Kidney (tissue), 14 donors: Measurements from ENCODE around the gene PRKCE. TPM values are rescaled to one million over a fixed set of nuclear protein-coding genes. Genes with fewer than 3 reads are reported as not detected.
A peak's percentile ranks its signal among the peaks of the same experiment; 100 is the strongest.

Source experiments
- DNase-seq, 5 donors: peaks; one replicate each; pipeline ENCODE4 v3.0.0-alpha.2; 2013 to 2020
- FAIRE-seq: peaks from 2 replicates; lab custom pipeline; 2012; peaks lifted over from hg19 to GRCh38; lab: Jason Lieb, UNC
- H3K27ac ChIP-seq, 2 donors: one replicate each; pipeline ENCODE4 v1.7.0; 2013; ENCODE audit warnings: low read depth in 2 of 2, low read length in 2 of 2, inconsistent platforms in 1 of 2
- H3K27me3 ChIP-seq: one replicate; pipeline ENCODE4 v1.7.1; 2013; ENCODE audit warnings: low read length, inconsistent platforms; ENCODE audit not compliant: control insufficient read depth, insufficient read depth
- H3K36me3 ChIP-seq, 3 donors: one replicate each; pipeline versions ENCODE4 v1.7.0 to v1.7.1; 2013; ENCODE audit warnings: low read length in 3 of 3, control low read depth in 1 of 3, inconsistent platforms in 1 of 3; ENCODE audit not compliant: insufficient read depth in 3 of 3, control insufficient read depth in 2 of 3
- H3K4me1 ChIP-seq, 3 donors: one replicate each; pipeline versions ENCODE4 v1.7.0 to v1.7.1; 2013; ENCODE audit warnings: low read length in 3 of 3, inconsistent platforms in 1 of 3, low read depth in 1 of 3; ENCODE audit not compliant: control insufficient read depth in 2 of 3, insufficient read depth in 2 of 3
- H3K4me3 ChIP-seq, 3 donors: one replicate each; pipeline versions ENCODE4 v1.7.0 to v1.8.1; 2013; ENCODE audit warnings: low read length in 3 of 3, control low read depth in 1 of 3, inconsistent platforms in 1 of 3
- H3K9ac ChIP-seq, 3 donors: one replicate each; pipeline versions ENCODE4 v1.7.0 to v1.7.1; 2013; ENCODE audit warnings: low read length in 3 of 3, control low read depth in 1 of 3, inconsistent platforms in 1 of 3
- H3K9me3 ChIP-seq, 3 donors: one replicate each; pipeline versions ENCODE4 v1.7.0 to v1.7.1; 2013; ENCODE audit warnings: low read length in 3 of 3, control low read depth in 1 of 3, inconsistent platforms in 1 of 3; ENCODE audit not compliant: control insufficient read depth in 2 of 3, insufficient read depth in 1 of 3
- intact Hi-C: fragments of 100-400 bp; cut with DNase I; formaldehyde crosslinking; loops from one replicate; pipeline ENCODE4 v1.11.1; 2022
- polyA plus RNA-seq: library from polyadenylated mRNA; stranded (reverse); fragments of 350-450 nt; fragmentation: Illumina TruSeq; extraction: RNeasy Lipid Tissue Mini Kit (QIAGEN cat#74804); gene quantifications from one replicate; pipeline ENCODE4 v1.2.3, GENCODE V29; 2014; ENCODE audit warnings: low read depth, low replicate concordance; ENCODE audit not compliant: insufficient read depth
- total RNA-seq: library from RNA; stranded (reverse); fragmentation: NEBNext Ultra II Directional; extraction: Animal tissue kit (Norgen Biotek cat#: 25700); gene quantifications from one replicate; pipeline ENCODE4 v1.2.1, GENCODE V29; 2021
- TF ChIP-seq, protein P1 (sequence below): IDR thresholded peaks from 3 replicates; pipeline ENCODE4 v1.5.1; 2012; ENCODE audit warnings: mild to moderate bottlenecking, moderate library complexity, borderline replicate concordance; ENCODE audit not compliant: insufficient read depth; ENCODE audit errors: extremely low read depth
- donor health status: control.
- donor health status: control.
- donor health status: control.
- donor health status: control.
- donor health status: control.
- donor health status: DM: yes; HTN: yes; CAD: no.
- donor health status: Normal renal cell carcinoma (clear cell type).

The PRKCE gene
- total and polyA plus RNA-seq, 2 donors from 2014 or later: 11.1 to 27.3 TPM

- Histone ChIP-seq H3K9me3 (no peaks in the 10 kb centered on the region), H3K4me1 (peaks cover 0 to 13% (median 12%) of the 10 kb centered on the region in 3 donors), H3K9ac (no peak overlapping the region), H3K4me3 (no peak overlapping the region), H3K27me3 (no peaks in the 10 kb centered on the region), H3K36me3 (peaks cover 0 to 10% (median 3%) of the 10 kb centered on the region in 3 donors), H3K27ac (no peak overlapping the region)
- peak in 1 of 5 donors; percentile 10 for DNase-seq
- TF ChIP-seq, protein P1, sequence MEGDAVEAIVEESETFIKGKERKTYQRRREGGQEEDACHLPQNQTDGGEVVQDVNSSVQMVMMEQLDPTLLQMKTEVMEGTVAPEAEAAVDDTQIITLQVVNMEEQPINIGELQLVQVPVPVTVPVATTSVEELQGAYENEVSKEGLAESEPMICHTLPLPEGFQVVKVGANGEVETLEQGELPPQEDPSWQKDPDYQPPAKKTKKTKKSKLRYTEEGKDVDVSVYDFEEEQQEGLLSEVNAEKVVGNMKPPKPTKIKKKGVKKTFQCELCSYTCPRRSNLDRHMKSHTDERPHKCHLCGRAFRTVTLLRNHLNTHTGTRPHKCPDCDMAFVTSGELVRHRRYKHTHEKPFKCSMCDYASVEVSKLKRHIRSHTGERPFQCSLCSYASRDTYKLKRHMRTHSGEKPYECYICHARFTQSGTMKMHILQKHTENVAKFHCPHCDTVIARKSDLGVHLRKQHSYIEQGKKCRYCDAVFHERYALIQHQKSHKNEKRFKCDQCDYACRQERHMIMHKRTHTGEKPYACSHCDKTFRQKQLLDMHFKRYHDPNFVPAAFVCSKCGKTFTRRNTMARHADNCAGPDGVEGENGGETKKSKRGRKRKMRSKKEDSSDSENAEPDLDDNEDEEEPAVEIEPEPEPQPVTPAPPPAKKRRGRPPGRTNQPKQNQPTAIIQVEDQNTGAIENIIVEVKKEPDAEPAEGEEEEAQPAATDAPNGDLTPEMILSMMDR: no peak
- FAIRE-seq: no peak
- intact Hi-C loops: no loop called here
These were observed 511.0 kb downstream of the PRKCE start for GRCh38 chr2:46162329-46163097.

DNA sequence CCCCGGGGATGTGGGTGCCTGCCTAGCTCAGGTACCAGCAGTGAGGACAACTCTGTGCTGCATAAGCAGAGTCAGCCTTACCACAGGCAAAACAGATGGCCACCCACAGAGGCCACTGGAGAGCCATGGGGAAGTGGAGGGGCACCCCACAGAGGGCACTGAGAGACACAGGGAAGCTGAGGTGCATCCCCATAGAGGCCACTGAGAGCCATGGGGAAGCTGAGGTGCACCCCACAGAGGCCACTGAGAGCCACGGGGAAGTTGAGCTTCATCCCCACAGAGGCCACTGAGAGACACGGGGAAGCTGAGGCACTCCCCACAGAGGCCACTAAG lies 511.6 kb downstream of the PRKCE start:
- Histone ChIP-seq H3K27me3 (no peaks in the 10 kb centered on the region), H3K9ac (no peak overlapping the region), H3K9me3 (no peaks in the 10 kb centered on the region), H3K4me1 (peaks cover 0 to 12% (median 10%) of the 10 kb centered on the region in 3 donors), H3K36me3 (peaks cover 0 to 10% (median 3%) of the 10 kb centered on the region in 3 donors), H3K27ac (no peak overlapping the region), H3K4me3 (no peak overlapping the region)
- intact Hi-C loops: no loop called here
- TF ChIP-seq, protein P1: no peak
- FAIRE-seq: no peak
- DNase-seq: peak in 1 of 5 donors; percentile 58

GRCh38 chr2:46163804-46164528 lies 512.5 kb downstream of the PRKCE start:
- Histone ChIP-seq H3K9me3 (no peaks in the 10 kb centered on the region), H3K27me3 (no peaks in the 10 kb centered on the region), H3K4me3 (no peak overlapping the region), H3K36me3 (peaks cover 0 to 10% (median 3%) of the 10 kb centered on the region in 3 donors), H3K27ac (no peak overlapping the region), H3K4me1 (peaks cover 0 to 12% (median 10%) of the 10 kb centered on the region in 3 donors), H3K9ac (no peak overlapping the region)
- FAIRE-seq (no peak), DNase-seq (no peak)
- TF ChIP-seq, protein P1: no peak
- intact Hi-C loops: no loop called here
